ENCODE results near the gene DGKD.
A peak's percentile ranks its signal among the peaks of the same experiment; 100 is the strongest.

Gene DGKD

GRCh38 chr2:233386382-233387041 lies 32.2 kb downstream of the DGKD start:
- Histone ChIP-seq H3K79me2 (ENCODE audit: insufficient read depth, low read length) (peaks cover 6% of the 10 kb centered on the region; the same call in 1 of the 2 replicates), H3K9me3 (ENCODE audit: insufficient read depth, low read length) (no peaks in the 10 kb centered on the region), H3K27me3 (ENCODE audit: low read length) (no peaks in the 10 kb centered on the region), H3K27ac (ENCODE audit: low read depth, low read length) (peak overlapping the region; percentile 72; the same call in 1 of the 2 replicates), H4K20me1 (ENCODE audit: low read depth, low read length) (no peaks in the 10 kb centered on the region; the same call in 1 of the 2 replicates), H3K9me2 (replicated peaks; ENCODE audit: insufficient read depth, low read length) (no peaks in the 10 kb centered on the region), H3K4me3 (ENCODE audit: insufficient read depth, low read length, poor library complexity, severe bottlenecking) (no peak overlapping the region), H3K4me2 (ENCODE audit: low read depth, low read length, poor library complexity, severe bottlenecking) (peak overlapping the region; percentile 34), H3K36me3 (ENCODE audit: low read length) (peaks cover 3% of the 10 kb centered on the region; the same call in 1 of the 2 replicates), H3K9ac (ENCODE audit: low read length) (no peak overlapping the region), H2AFZ (ENCODE audit: low read depth, low read length, severe bottlenecking) (no peak overlapping the region), H3F3A (ENCODE audit: insufficient read depth) (peaks cover 12% of the 10 kb centered on the region)
- TF ChIP-seq EZH2phosphoT487 (conservative IDR thresholded peaks at IDR 0.05; ENCODE audit: low read length) (no peak), CTCF (IDR thresholded peaks at IDR 0.05; ENCODE audit: insufficient read depth, low read length, poor library complexity, severe bottlenecking) (no peak)

- H4K20me1 ChIP-seq (ENCODE audit: low read depth, low read length), result no peaks in the 10 kb centered on the region; the same call in 1 of the 2 replicates
- no peaks in the 10 kb centered on the region for H3K27me3 ChIP-seq (ENCODE audit: low read length)
- no peaks in the 10 kb centered on the region for H3K9me3 ChIP-seq (ENCODE audit: insufficient read depth, low read length)
- H3K36me3 ChIP-seq (ENCODE audit: low read length), result peaks cover 4% of the 10 kb centered on the region; the same call in 1 of the 2 replicates
- peaks cover 11% of the 10 kb centered on the region for H3F3A ChIP-seq (ENCODE audit: insufficient read depth)
- H3K9me2 ChIP-seq (replicated peaks; ENCODE audit: insufficient read depth, low read length), result no peaks in the 10 kb centered on the region
- peaks cover 6% of the 10 kb centered on the region; the same call in 1 of the 2 replicates for H3K79me2 ChIP-seq (ENCODE audit: insufficient read depth, low read length)
- no peak overlapping the region for H3K4me3 ChIP-seq (ENCODE audit: insufficient read depth, low read length, poor library complexity, severe bottlenecking)
- H2AFZ ChIP-seq (ENCODE audit: low read depth, low read length, severe bottlenecking), result no peak overlapping the region
- H3K27ac ChIP-seq (ENCODE audit: low read depth, low read length), result no peak overlapping the region
- TF ChIP-seq CTCF (IDR thresholded peaks at IDR 0.05; ENCODE audit: insufficient read depth, low read length, poor library complexity, severe bottlenecking) (no peak), EZH2phosphoT487 (conservative IDR thresholded peaks at IDR 0.05; ENCODE audit: low read length) (no peak)
- no peak overlapping the region for H3K4me2 ChIP-seq (ENCODE audit: low read depth, low read length, poor library complexity, severe bottlenecking)
- no peak overlapping the region for H3K9ac ChIP-seq (ENCODE audit: low read length)
Observed at GRCh38 chr2:233387225-233387624, 32.9 kb downstream of the DGKD start.

GRCh38 chr2:233387667-233388528 lies 33.6 kb downstream of the DGKD start:
- no peaks in the 10 kb centered on the region for H3K27me3 ChIP-seq (ENCODE audit: low read length)
- H3F3A ChIP-seq (ENCODE audit: insufficient read depth), result peaks cover 11% of the 10 kb centered on the region
- H3K9me2 ChIP-seq (replicated peaks; ENCODE audit: insufficient read depth, low read length), result no peaks in the 10 kb centered on the region
- no peaks in the 10 kb centered on the region for H3K9me3 ChIP-seq (ENCODE audit: insufficient read depth, low read length)
- no peak overlapping the region for H3K27ac ChIP-seq (ENCODE audit: low read depth, low read length)
- no peak overlapping the region for H3K4me3 ChIP-seq (ENCODE audit: insufficient read depth, low read length, poor library complexity, severe bottlenecking)
- no peak overlapping the region for H3K4me2 ChIP-seq (ENCODE audit: low read depth, low read length, poor library complexity, severe bottlenecking)
- H2AFZ ChIP-seq (ENCODE audit: low read depth, low read length, severe bottlenecking), result no peak overlapping the region
- peaks cover 4% of the 10 kb centered on the region; the same call in 1 of the 2 replicates for H3K36me3 ChIP-seq (ENCODE audit: low read length)
- no peaks in the 10 kb centered on the region; the same call in 1 of the 2 replicates for H4K20me1 ChIP-seq (ENCODE audit: low read depth, low read length)
- peaks cover 6% of the 10 kb centered on the region; the same call in 1 of the 2 replicates for H3K79me2 ChIP-seq (ENCODE audit: insufficient read depth, low read length)
- TF ChIP-seq EZH2phosphoT487 (conservative IDR thresholded peaks at IDR 0.05; ENCODE audit: low read length) (no peak), CTCF (IDR thresholded peaks at IDR 0.05; ENCODE audit: insufficient read depth, low read length, poor library complexity, severe bottlenecking) (no peak)
- H3K9ac ChIP-seq (ENCODE audit: low read length), result no peak overlapping the region
